ENCODE data around the gene PAFAH2. TPM values are rescaled to one million over a fixed set of nuclear protein-coding genes. Genes with fewer than 3 reads are reported as not detected.

PAFAH2 gene
- total RNA-seq, 1 experiment from 2014 or later, result 8.5 TPM

GRCh38 chr1:25973610-25974321, 24.1 kb downstream of the PAFAH2 start:
- BruUV-seq (replicated peaks), result no TSS peak
- in situ Hi-C loops (cut with HindIII; ENCODE audit: low pct_unique_long_range_greater_than_20kb, low sequenced_read_pairs), result no loop called here
- TF ChIP-seq, protein P1, sequence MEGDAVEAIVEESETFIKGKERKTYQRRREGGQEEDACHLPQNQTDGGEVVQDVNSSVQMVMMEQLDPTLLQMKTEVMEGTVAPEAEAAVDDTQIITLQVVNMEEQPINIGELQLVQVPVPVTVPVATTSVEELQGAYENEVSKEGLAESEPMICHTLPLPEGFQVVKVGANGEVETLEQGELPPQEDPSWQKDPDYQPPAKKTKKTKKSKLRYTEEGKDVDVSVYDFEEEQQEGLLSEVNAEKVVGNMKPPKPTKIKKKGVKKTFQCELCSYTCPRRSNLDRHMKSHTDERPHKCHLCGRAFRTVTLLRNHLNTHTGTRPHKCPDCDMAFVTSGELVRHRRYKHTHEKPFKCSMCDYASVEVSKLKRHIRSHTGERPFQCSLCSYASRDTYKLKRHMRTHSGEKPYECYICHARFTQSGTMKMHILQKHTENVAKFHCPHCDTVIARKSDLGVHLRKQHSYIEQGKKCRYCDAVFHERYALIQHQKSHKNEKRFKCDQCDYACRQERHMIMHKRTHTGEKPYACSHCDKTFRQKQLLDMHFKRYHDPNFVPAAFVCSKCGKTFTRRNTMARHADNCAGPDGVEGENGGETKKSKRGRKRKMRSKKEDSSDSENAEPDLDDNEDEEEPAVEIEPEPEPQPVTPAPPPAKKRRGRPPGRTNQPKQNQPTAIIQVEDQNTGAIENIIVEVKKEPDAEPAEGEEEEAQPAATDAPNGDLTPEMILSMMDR (IDR thresholded peaks at IDR 0.05), result no peak
- TF ChIP-seq, protein P2, sequence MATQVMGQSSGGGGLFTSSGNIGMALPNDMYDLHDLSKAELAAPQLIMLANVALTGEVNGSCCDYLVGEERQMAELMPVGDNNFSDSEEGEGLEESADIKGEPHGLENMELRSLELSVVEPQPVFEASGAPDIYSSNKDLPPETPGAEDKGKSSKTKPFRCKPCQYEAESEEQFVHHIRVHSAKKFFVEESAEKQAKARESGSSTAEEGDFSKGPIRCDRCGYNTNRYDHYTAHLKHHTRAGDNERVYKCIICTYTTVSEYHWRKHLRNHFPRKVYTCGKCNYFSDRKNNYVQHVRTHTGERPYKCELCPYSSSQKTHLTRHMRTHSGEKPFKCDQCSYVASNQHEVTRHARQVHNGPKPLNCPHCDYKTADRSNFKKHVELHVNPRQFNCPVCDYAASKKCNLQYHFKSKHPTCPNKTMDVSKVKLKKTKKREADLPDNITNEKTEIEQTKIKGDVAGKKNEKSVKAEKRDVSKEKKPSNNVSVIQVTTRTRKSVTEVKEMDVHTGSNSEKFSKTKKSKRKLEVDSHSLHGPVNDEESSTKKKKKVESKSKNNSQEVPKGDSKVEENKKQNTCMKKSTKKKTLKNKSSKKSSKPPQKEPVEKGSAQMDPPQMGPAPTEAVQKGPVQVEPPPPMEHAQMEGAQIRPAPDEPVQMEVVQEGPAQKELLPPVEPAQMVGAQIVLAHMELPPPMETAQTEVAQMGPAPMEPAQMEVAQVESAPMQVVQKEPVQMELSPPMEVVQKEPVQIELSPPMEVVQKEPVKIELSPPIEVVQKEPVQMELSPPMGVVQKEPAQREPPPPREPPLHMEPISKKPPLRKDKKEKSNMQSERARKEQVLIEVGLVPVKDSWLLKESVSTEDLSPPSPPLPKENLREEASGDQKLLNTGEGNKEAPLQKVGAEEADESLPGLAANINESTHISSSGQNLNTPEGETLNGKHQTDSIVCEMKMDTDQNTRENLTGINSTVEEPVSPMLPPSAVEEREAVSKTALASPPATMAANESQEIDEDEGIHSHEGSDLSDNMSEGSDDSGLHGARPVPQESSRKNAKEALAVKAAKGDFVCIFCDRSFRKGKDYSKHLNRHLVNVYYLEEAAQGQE (IDR thresholded peaks at IDR 0.05; ENCODE audit: insufficient read depth in 1 of 2, low read depth in 2 of 2, low read length in 1 of 2), result no peak
- H3K36me3 ChIP-seq (ENCODE audit: control insufficient read depth, insufficient read depth, low read length), result no peaks in the 10 kb centered on the region
- DNase-seq (ENCODE audit: low read depth, low spot score) (no peak), ATAC-seq (no peak)
- H3K27me3 ChIP-seq (ENCODE audit: control insufficient read depth, insufficient read depth, low read length), result no peaks in the 10 kb centered on the region
- ChIA-PET POLR2A (no interaction called here), CTCF (no interaction called here)
- no peak overlapping the region for H3K27ac ChIP-seq (ENCODE audit: low read length)
- no peak overlapping the region for H3K4me3 ChIP-seq (ENCODE audit: low read depth in 2 of 2, low read length in 2 of 2)
- intact Hi-C loops (cut with micrococcal nuclease; ENCODE audit: unreplicated experiment), result no loop called here
- H3K9me3 ChIP-seq (ENCODE audit: control insufficient read depth, insufficient read depth, low read depth, low read length), result no peaks in the 10 kb centered on the region
- H3K4me1 ChIP-seq (ENCODE audit: control insufficient read depth, insufficient read depth, low read length), result no peaks in the 10 kb centered on the region

DNA sequence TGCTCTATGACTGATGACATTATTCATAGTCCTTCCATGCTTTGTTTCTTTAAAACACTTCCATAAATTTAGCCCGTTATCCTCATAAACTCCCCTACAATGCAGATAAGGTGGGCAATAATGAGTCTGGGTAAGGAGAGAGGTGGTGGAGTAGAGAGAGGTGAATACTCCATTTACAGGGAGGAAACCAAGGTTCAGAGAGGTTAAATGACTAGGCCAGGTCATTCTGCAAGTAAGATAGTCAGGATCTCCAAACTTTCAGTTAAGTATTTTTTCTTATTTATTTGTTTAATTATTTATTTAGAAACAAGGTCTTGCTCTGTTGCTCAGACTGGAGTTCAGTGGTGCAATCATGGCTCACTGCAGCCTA, 26.1 kb downstream of the PAFAH2 start:
- TF ChIP-seq TCF7L2 (IDR thresholded peaks at IDR 0.05; ENCODE audit: low read depth, low read length) (no peak), POLR2AphosphoS5 (IDR thresholded peaks at IDR 0.05; ENCODE audit: low read depth, low read length) (no peak), SIN3A (IDR thresholded peaks at IDR 0.05; ENCODE audit: borderline replicate concordance, insufficient read depth, low read depth, low read length) (no peak)
- TF ChIP-seq, protein P1 (IDR thresholded peaks at IDR 0.05), result no peak
- no peaks in the 10 kb centered on the region for H3K9me3 ChIP-seq (ENCODE audit: control insufficient read depth, insufficient read depth, low read depth, low read length)
- intact Hi-C loops (cut with micrococcal nuclease; ENCODE audit: unreplicated experiment) (no loop called here), in situ Hi-C loops (cut with HindIII; ENCODE audit: low pct_unique_long_range_greater_than_20kb, low sequenced_read_pairs) (no loop called here)
- H3K27ac ChIP-seq (ENCODE audit: low read length), result no peak overlapping the region
- ChIA-PET CTCF (no interaction called here), POLR2A (no interaction called here)
- DNase-seq (ENCODE audit: low read depth, low spot score) (no peak), ATAC-seq (no peak)
- no peaks in the 10 kb centered on the region for H3K36me3 ChIP-seq (ENCODE audit: control insufficient read depth, insufficient read depth, low read length)
- no peak overlapping the region for H3K4me3 ChIP-seq (ENCODE audit: low read depth in 2 of 2, low read length in 2 of 2)
- H3K27me3 ChIP-seq (ENCODE audit: control insufficient read depth, insufficient read depth, low read length), result no peaks in the 10 kb centered on the region
- no TSS peak for BruUV-seq (replicated peaks)
- H3K4me1 ChIP-seq (ENCODE audit: control insufficient read depth, insufficient read depth, low read length), result no peaks in the 10 kb centered on the region

Measured in Panc1 (cell line).